Measurements from ENCODE around the gene TSC2. TPM values are rescaled to one million over a fixed set of nuclear protein-coding genes. Genes with fewer than 3 reads are reported as not detected.

The TSC2 gene
- total RNA-seq, 1 experiment from 2014 or later, result 134 TPM

DNA sequence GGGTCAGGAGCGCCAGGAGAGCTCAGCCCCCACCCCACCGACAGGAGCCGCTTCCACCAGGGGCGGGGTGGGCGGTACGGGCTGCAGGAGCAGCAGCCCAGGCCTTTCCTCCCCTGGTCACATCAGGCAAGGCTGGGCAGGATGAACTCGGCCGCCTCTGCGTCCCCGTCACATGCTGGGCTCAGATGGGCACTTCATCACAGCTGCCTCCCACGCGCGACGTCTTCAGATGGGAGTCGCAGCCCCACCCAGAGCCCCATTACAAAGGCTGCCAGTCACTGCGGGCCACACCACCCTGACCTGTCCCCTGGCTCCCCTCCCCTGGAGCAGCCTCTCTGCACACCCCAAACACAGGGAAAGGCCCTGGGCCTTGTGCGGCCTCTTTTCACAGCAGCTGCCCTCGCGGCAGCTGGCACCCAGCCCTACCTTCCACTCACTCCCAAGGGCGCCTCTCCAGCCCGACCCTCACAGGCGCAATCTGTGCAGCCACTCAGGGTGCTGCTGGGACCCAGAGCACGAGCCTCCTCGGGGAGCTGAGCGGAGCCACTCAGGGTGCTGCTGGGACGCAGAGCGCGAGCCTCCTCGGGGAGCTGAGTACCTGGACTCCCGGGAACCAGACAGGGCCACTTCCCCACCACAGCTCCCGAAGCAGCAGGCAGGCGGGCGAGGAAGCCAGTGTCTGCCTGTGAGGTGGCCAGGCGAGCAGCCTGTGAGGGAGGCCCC is 42.8 kb upstream of the TSC2 start:
- DNase-seq (ENCODE audit: low spot score) (no peak), ATAC-seq (no peak)
- Mint-ChIP-seq H3K4me3 (0 out of 2 replicates have a peak overlapping the region, but pooled peaks have one; percentile 8), H3K27ac (no peak overlapping the region), H3K36me3 (peaks cover 19% of the 10 kb centered on the region), H3K9me3 (no peaks in the 10 kb centered on the region), H3K27me3 (ENCODE audit: low read depth) (no peaks in the 10 kb centered on the region), H3K4me1 (peaks cover 35% of the 10 kb centered on the region)
- no peak for TF ChIP-seq ATF2 (CRISPR knock-in tag; IDR thresholded peaks at IDR 0.05; ENCODE audit: borderline replicate concordance, low read depth)
- no peak for TF ChIP-seq HMGA2 (CRISPR knock-in tag; IDR thresholded peaks at IDR 0.05)
- ChIA-PET CTCF (interaction anchor here (0.9 to 3.9 kb wide), 22 partner anchors 10 to 191 kb away, joined by 3 to 82 read pairs (median 12); partner anchors contain the start of genes CASKIN1, NHERF2, NPW and NTHL1), POLR2A (interaction anchor here (3.0 kb wide), 1 partner anchor 13 kb away, joined by 13 read pairs; no protein-coding TSS in a partner anchor)

GRCh38 chr16:2005646-2006045 is 42.1 kb upstream of the TSC2 start:
- Mint-ChIP-seq H3K4me1 (peaks cover 39% of the 10 kb centered on the region), H3K36me3 (peaks cover 19% of the 10 kb centered on the region), H3K27me3 (ENCODE audit: low read depth) (no peaks in the 10 kb centered on the region), H3K4me3 (no peak overlapping the region), H3K27ac (no peak overlapping the region), H3K9me3 (no peaks in the 10 kb centered on the region)
- TF ChIP-seq ZNF317 (CRISPR knock-in tag; IDR thresholded peaks at IDR 0.05; ENCODE audit: borderline replicate concordance, low read depth) (no peak), E2F4 (CRISPR knock-in tag; IDR thresholded peaks at IDR 0.05; ENCODE audit: borderline replicate concordance, low read depth) (no peak), CBFB (CRISPR knock-in tag; IDR thresholded peaks at IDR 0.05; ENCODE audit: low read depth) (no peak), ZNF671 (CRISPR knock-in tag; IDR thresholded peaks at IDR 0.05) (no peak), ELF4 (CRISPR knock-in tag; IDR thresholded peaks at IDR 0.05; ENCODE audit: low read depth) (no peak), GTF2I (CRISPR knock-in tag; conservative IDR thresholded peaks at IDR 0.05) (no peak), ZNF121 (CRISPR knock-in tag; IDR thresholded peaks at IDR 0.05) (no peak), NR3C1 (CRISPR knock-in tag; conservative IDR thresholded peaks at IDR 0.05; ENCODE audit: low read depth) (no peak), CTCF (IDR thresholded peaks at IDR 0.05) (no peak), ZNF416 (CRISPR knock-in tag; IDR thresholded peaks at IDR 0.05) (no peak), TCF7 (CRISPR knock-in tag; IDR thresholded peaks at IDR 0.05; ENCODE audit: low read depth) (no peak), RORB (CRISPR knock-in tag; IDR thresholded peaks at IDR 0.05) (no peak), CDX4 (CRISPR knock-in tag; IDR thresholded peaks at IDR 0.05; ENCODE audit: borderline replicate concordance) (no peak), ZNF263 (CRISPR knock-in tag; IDR thresholded peaks at IDR 0.05; ENCODE audit: low read depth) (no peak), ZNF219 (CRISPR knock-in tag; IDR thresholded peaks at IDR 0.05; ENCODE audit: borderline replicate concordance) (no peak), ZNF396 (CRISPR knock-in tag; IDR thresholded peaks at IDR 0.05; ENCODE audit: borderline replicate concordance) (no peak)
- TF ChIP-seq, protein P1, sequence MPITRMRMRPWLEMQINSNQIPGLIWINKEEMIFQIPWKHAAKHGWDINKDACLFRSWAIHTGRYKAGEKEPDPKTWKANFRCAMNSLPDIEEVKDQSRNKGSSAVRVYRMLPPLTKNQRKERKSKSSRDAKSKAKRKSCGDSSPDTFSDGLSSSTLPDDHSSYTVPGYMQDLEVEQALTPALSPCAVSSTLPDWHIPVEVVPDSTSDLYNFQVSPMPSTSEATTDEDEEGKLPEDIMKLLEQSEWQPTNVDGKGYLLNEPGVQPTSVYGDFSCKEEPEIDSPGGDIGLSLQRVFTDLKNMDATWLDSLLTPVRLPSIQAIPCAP (CRISPR knock-in tag; IDR thresholded peaks at IDR 0.05), result no peak
- TF ChIP-seq, protein P2, sequence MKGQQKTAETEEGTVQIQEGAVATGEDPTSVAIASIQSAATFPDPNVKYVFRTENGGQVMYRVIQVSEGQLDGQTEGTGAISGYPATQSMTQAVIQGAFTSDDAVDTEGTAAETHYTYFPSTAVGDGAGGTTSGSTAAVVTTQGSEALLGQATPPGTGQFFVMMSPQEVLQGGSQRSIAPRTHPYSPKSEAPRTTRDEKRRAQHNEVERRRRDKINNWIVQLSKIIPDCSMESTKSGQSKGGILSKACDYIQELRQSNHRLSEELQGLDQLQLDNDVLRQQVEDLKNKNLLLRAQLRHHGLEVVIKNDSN (CRISPR knock-in tag; IDR thresholded peaks at IDR 0.05), result no peak
- TF ChIP-seq, protein P3, sequence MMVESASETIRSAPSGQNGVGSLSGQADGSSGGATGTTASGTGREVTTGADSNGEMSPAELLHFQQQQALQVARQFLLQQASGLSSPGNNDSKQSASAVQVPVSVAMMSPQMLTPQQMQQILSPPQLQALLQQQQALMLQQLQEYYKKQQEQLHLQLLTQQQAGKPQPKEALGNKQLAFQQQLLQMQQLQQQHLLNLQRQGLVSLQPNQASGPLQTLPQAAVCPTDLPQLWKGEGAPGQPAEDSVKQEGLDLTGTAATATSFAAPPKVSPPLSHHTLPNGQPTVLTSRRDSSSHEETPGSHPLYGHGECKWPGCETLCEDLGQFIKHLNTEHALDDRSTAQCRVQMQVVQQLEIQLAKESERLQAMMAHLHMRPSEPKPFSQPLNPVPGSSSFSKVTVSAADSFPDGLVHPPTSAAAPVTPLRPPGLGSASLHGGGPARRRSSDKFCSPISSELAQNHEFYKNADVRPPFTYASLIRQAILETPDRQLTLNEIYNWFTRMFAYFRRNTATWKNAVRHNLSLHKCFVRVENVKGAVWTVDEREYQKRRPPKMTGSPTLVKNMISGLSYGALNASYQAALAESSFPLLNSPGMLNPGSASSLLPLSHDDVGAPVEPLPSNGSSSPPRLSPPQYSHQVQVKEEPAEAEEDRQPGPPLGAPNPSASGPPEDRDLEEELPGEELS (CRISPR knock-in tag; IDR thresholded peaks at IDR 0.05), result no peak
- TF ChIP-seq, protein P4, sequence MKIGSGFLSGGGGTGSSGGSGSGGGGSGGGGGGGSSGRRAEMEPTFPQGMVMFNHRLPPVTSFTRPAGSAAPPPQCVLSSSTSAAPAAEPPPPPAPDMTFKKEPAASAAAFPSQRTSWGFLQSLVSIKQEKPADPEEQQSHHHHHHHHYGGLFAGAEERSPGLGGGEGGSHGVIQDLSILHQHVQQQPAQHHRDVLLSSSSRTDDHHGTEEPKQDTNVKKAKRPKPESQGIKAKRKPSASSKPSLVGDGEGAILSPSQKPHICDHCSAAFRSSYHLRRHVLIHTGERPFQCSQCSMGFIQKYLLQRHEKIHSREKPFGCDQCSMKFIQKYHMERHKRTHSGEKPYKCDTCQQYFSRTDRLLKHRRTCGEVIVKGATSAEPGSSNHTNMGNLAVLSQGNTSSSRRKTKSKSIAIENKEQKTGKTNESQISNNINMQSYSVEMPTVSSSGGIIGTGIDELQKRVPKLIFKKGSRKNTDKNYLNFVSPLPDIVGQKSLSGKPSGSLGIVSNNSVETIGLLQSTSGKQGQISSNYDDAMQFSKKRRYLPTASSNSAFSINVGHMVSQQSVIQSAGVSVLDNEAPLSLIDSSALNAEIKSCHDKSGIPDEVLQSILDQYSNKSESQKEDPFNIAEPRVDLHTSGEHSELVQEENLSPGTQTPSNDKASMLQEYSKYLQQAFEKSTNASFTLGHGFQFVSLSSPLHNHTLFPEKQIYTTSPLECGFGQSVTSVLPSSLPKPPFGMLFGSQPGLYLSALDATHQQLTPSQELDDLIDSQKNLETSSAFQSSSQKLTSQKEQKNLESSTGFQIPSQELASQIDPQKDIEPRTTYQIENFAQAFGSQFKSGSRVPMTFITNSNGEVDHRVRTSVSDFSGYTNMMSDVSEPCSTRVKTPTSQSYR (CRISPR knock-in tag; IDR thresholded peaks at IDR 0.05), result no peak
- DNase-seq (ENCODE audit: low spot score) (peak; percentile 59), ATAC-seq (peak; percentile 7)
- ChIA-PET POLR2A (interaction anchor here (3.0 kb wide), 1 partner anchor 13 kb away, joined by 13 read pairs; no protein-coding TSS in a partner anchor), CTCF (interaction anchor here (0.9 to 3.9 kb wide), 7 partner anchors 9 to 141 kb away, joined by 3 to 82 read pairs (median 12); partner anchors contain the start of gene NPW)
